Smooth muscle cell (in vitro differentiated cells): Measurements from ENCODE around the gene ALDH1L1. TPM values are rescaled to one million over a fixed set of nuclear protein-coding genes. Genes with fewer than 3 reads are reported as not detected.

ENCODE experiments used
- DNase-seq: peaks from one replicate; lab custom pipeline; 2025; ENCODE audit not compliant: unreplicated experiment; lab: John Stamatoyannopoulos, UW
- H2AFZ ChIP-seq: fragments of 200-600 bp; sonication (generic); 2 replicates; pipeline ENCODE4 v1.6.0; 2016; ENCODE audit warnings: antibody characterized with exemption, low read depth, mild to moderate bottlenecking
- H3F3A ChIP-seq: fragments of 200-600 bp; sonication (generic); 2 replicates; pipeline ENCODE4 v1.6.0; 2017; ENCODE audit warnings: antibody characterized with exemption, low read depth
- H3K27ac ChIP-seq: fragments of 200-600 bp; sonication (generic); 2 replicates; pipeline ENCODE4 v1.5.1; 2016; ENCODE audit warnings: low read depth, mild to moderate bottlenecking
- H3K27me3 ChIP-seq: fragments of 200-600 bp; sonication (generic); 2 replicates; pipeline ENCODE4 v1.6.1; 2016; ENCODE audit warnings: low read depth, mild to moderate bottlenecking
- H3K36me3 ChIP-seq: fragments of 200-600 bp; sonication (generic); 2 replicates; pipeline ENCODE4 v1.5.1; 2016; ENCODE audit warnings: low read depth
- H3K4me1 ChIP-seq: fragments of 200-600 bp; sonication (generic); 2 replicates; pipeline ENCODE4 v1.5.1; 2016; ENCODE audit warnings: low read depth
- H3K4me2 ChIP-seq: fragments of 200-600 bp; sonication (generic); 2 replicates; pipeline ENCODE4 v1.6.0; 2016; ENCODE audit warnings: mild to moderate bottlenecking
- H3K4me3 ChIP-seq: fragments of 200-600 bp; sonication (generic); 2 replicates; pipeline ENCODE4 v1.5.1; 2016; ENCODE audit warnings: mild to moderate bottlenecking
- H3K79me2 ChIP-seq: fragments of 200-600 bp; sonication (generic); 2 replicates; pipeline ENCODE4 v1.6.0; 2016; ENCODE audit warnings: low read depth, mild to moderate bottlenecking
- H3K9ac ChIP-seq: fragments of 200-600 bp; sonication (generic); 2 replicates; pipeline ENCODE4 v1.6.0; 2016; ENCODE audit warnings: low read depth
- H3K9me3 ChIP-seq: fragments of 200-600 bp; sonication (generic); replicated peaks from 2 replicates; pipeline ENCODE4 v1.5.1; 2016; ENCODE audit warnings: low read depth
- H4K20me1 ChIP-seq: fragments of 200-600 bp; sonication (generic); 2 replicates; pipeline ENCODE4 v1.6.0; 2016; ENCODE audit warnings: low read depth
- WGBS: methylation state at CpG from one replicate; pipeline ENCODE4 v1.1.7; 2016; ENCODE audit warnings: low lambda C conversion rate; 5-methylcytosine and 5-hydroxymethylcytosine counted together
- polyA plus RNA-seq: library from polyadenylated mRNA; unstranded; fragments of >200 nt; fragmentation: Nextera tagmentation; extraction: Ambion mirVana; gene quantifications from 2 replicates; pipeline ENCODE4 v1.2.1, GENCODE V29; 2016
- total RNA-seq: library from RNA; depleted of rRNA; stranded (reverse); fragments of >200 nt; gene quantifications from 2 replicates; pipeline ENCODE4 v1.2.3, GENCODE V29; 2014
- TF ChIP-seq, protein P1 (sequence below): fragments of 200-600 bp; sonication (generic); IDR thresholded peaks from 2 replicates; pipeline ENCODE4 v1.5.1; 2017; ENCODE audit warnings: borderline replicate concordance, mild to moderate bottlenecking, antibody characterized with exemption; ENCODE audit not compliant: insufficient read depth, poor library complexity, severe bottlenecking

ALDH1L1 gene
- total and polyA plus RNA-seq, 2 experiments from 2014 or later: 0.48 TPM; not detected in 1

DNA sequence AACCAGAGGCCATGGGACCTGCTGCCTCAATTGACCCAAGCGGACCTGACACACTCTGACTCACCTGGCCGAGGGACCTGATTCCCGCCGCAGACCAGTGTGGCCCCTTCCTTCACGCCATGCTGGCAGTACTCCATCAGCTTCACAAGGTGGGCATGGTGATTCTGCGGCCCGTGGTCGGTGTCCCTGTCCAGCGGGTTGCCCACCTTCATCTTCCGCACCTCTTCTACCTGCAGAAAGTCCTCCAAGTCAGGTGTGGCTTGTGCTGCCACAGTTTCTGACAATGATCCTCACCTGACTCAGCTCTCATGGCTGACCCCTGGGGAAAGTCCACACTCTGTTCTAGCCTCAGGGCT lies 70.5 kb downstream of the ALDH1L1 start:
- no peak overlapping the region for H3K9ac ChIP-seq
- H3K79me2 ChIP-seq: no peaks in the 10 kb centered on the region
- H3K36me3 ChIP-seq: no peaks in the 10 kb centered on the region
- H3K27ac ChIP-seq: no peak overlapping the region
- no peaks in the 10 kb centered on the region for H4K20me1 ChIP-seq
- no peaks in the 10 kb centered on the region for H3K4me1 ChIP-seq
- 95% methylated on average over 10 of the region's 10 CpGs for WGBS
- no peaks in the 10 kb centered on the region for H3K27me3 ChIP-seq
- no peak overlapping the region for H2AFZ ChIP-seq
- H3K4me3 ChIP-seq: no peak overlapping the region
- no peak overlapping the region for H3K4me2 ChIP-seq
- DNase-seq: no peak
- H3K9me3 ChIP-seq: no peaks in the 10 kb centered on the region
- no peaks in the 10 kb centered on the region for H3F3A ChIP-seq
- TF ChIP-seq, protein P1, sequence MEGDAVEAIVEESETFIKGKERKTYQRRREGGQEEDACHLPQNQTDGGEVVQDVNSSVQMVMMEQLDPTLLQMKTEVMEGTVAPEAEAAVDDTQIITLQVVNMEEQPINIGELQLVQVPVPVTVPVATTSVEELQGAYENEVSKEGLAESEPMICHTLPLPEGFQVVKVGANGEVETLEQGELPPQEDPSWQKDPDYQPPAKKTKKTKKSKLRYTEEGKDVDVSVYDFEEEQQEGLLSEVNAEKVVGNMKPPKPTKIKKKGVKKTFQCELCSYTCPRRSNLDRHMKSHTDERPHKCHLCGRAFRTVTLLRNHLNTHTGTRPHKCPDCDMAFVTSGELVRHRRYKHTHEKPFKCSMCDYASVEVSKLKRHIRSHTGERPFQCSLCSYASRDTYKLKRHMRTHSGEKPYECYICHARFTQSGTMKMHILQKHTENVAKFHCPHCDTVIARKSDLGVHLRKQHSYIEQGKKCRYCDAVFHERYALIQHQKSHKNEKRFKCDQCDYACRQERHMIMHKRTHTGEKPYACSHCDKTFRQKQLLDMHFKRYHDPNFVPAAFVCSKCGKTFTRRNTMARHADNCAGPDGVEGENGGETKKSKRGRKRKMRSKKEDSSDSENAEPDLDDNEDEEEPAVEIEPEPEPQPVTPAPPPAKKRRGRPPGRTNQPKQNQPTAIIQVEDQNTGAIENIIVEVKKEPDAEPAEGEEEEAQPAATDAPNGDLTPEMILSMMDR: no peak

- DNase-seq: no peak
- WGBS: 90% methylated on average over 13 of the region's 13 CpGs
Measured at GRCh38 chr3:126109146-126109879, 71.1 kb downstream of the ALDH1L1 start.

DNA sequence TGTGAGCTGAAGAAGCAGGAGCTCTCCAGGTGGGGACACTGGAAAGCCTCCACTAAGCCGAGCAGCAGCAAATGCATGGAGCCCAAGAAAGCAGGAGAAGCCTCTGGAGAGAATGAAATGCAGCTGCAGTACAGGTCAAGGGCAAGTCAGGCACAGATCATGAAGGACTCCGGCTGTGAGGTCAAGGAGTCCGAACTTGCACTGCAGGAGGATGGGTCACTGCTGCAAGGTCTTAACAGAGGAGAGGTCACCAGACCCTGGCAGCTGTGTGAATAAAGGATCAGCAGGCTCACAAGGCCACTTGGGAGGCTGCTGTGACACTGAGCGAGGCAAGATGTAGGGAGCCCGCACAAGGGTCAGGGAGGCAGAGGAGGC lies 71.7 kb downstream of the ALDH1L1 start:
- Histone ChIP-seq H3K9me3 (no peaks in the 10 kb centered on the region), H3K9ac (no peak overlapping the region), H3K36me3 (no peaks in the 10 kb centered on the region), H3K79me2 (no peaks in the 10 kb centered on the region), H3K27ac (no peak overlapping the region), H4K20me1 (no peaks in the 10 kb centered on the region), H2AFZ (no peak overlapping the region), H3K4me2 (no peak overlapping the region), H3K27me3 (no peaks in the 10 kb centered on the region), H3F3A (no peaks in the 10 kb centered on the region), H3K4me1 (no peaks in the 10 kb centered on the region), H3K4me3 (no peak overlapping the region)
- no peak for DNase-seq
- WGBS: 93% methylated on average over 5 of the region's 5 CpGs
- TF ChIP-seq, protein P1: no peak

More at GRCh38 chr3:126109146-126109879, 71.1 kb downstream of the ALDH1L1 start:
- Histone ChIP-seq H3K27ac (no peak overlapping the region), H3K79me2 (no peaks in the 10 kb centered on the region), H3F3A (no peaks in the 10 kb centered on the region), H3K9ac (no peak overlapping the region), H3K4me1 (no peaks in the 10 kb centered on the region), H3K27me3 (no peaks in the 10 kb centered on the region), H3K36me3 (no peaks in the 10 kb centered on the region), H3K9me3 (no peaks in the 10 kb centered on the region), H3K4me3 (no peak overlapping the region), H2AFZ (no peak overlapping the region), H4K20me1 (no peaks in the 10 kb centered on the region), H3K4me2 (no peak overlapping the region)
- TF ChIP-seq, protein P1: no peak
